ENCODE results near the gene C1orf87.

C1orf87 gene

GRCh38 chr1:60059468-60059867 lies 14.1 kb downstream of the C1orf87 start:
- no peak for DNase-seq (ENCODE audit: extremely low read depth, insufficient read length)
- no peak for TF ChIP-seq CTCF (IDR thresholded peaks at IDR 0.05; ENCODE audit: insufficient read depth, low read length, poor library complexity, severe bottlenecking)
- Histone ChIP-seq H3K27me3 (replicated peaks; ENCODE audit: control insufficient read depth, insufficient read depth, low read length) (no peaks in the 10 kb centered on the region), H3K4me3 (replicated peaks; ENCODE audit: low read depth, low read length) (no peak overlapping the region), H3K36me3 (ENCODE audit: control insufficient read depth, insufficient read depth, low read length) (no peaks in the 10 kb centered on the region)

- TF ChIP-seq CTCF (IDR thresholded peaks at IDR 0.05; ENCODE audit: insufficient read depth, low read length, poor library complexity, severe bottlenecking), result no peak
- H3K36me3 ChIP-seq (ENCODE audit: control insufficient read depth, insufficient read depth, low read length), result no peaks in the 10 kb centered on the region
- H3K27me3 ChIP-seq (replicated peaks; ENCODE audit: control insufficient read depth, insufficient read depth, low read length), result no peaks in the 10 kb centered on the region
- H3K4me3 ChIP-seq (replicated peaks; ENCODE audit: low read depth, low read length), result no peak overlapping the region
- no peak for DNase-seq (ENCODE audit: extremely low read depth, insufficient read length)
Observed at GRCh38 chr1:60055336-60055735, 18.2 kb downstream of the C1orf87 start.

GRCh38 chr1:60054374-60054773 lies 19.2 kb downstream of the C1orf87 start:
- H3K27me3 ChIP-seq (replicated peaks; ENCODE audit: control insufficient read depth, insufficient read depth, low read length), result no peaks in the 10 kb centered on the region
- no peaks in the 10 kb centered on the region for H3K36me3 ChIP-seq (ENCODE audit: control insufficient read depth, insufficient read depth, low read length)
- H3K4me3 ChIP-seq (replicated peaks; ENCODE audit: low read depth, low read length), result no peak overlapping the region
- no peak for DNase-seq (ENCODE audit: extremely low read depth, insufficient read length)
- TF ChIP-seq CTCF (IDR thresholded peaks at IDR 0.05; ENCODE audit: insufficient read depth, low read length, poor library complexity, severe bottlenecking), result no peak

- TF ChIP-seq CTCF (IDR thresholded peaks at IDR 0.05; ENCODE audit: insufficient read depth, low read length, poor library complexity, severe bottlenecking), result no peak
- Histone ChIP-seq H3K36me3 (ENCODE audit: control insufficient read depth, insufficient read depth, low read length) (no peaks in the 10 kb centered on the region), H3K27me3 (replicated peaks; ENCODE audit: control insufficient read depth, insufficient read depth, low read length) (no peaks in the 10 kb centered on the region), H3K4me3 (replicated peaks; ENCODE audit: low read depth, low read length) (no peak overlapping the region)
- no peak for DNase-seq (ENCODE audit: extremely low read depth, insufficient read length)
Observed at GRCh38 chr1:60052601-60053000, 21.0 kb downstream of the C1orf87 start.

GRCh38 chr1:60051191-60051590 lies 22.4 kb downstream of the C1orf87 start:
- H3K36me3 ChIP-seq (ENCODE audit: control insufficient read depth, insufficient read depth, low read length), result no peaks in the 10 kb centered on the region
- H3K4me3 ChIP-seq (replicated peaks; ENCODE audit: low read depth, low read length), result no peak overlapping the region
- no peak for DNase-seq (ENCODE audit: extremely low read depth, insufficient read length)
- TF ChIP-seq CTCF (IDR thresholded peaks at IDR 0.05; ENCODE audit: insufficient read depth, low read length, poor library complexity, severe bottlenecking), result no peak
- no peaks in the 10 kb centered on the region for H3K27me3 ChIP-seq (replicated peaks; ENCODE audit: control insufficient read depth, insufficient read depth, low read length)

GRCh38 chr1:60049188-60049587 lies 24.4 kb downstream of the C1orf87 start:
- DNase-seq (ENCODE audit: extremely low read depth, insufficient read length), result no peak
- Histone ChIP-seq H3K4me3 (replicated peaks; ENCODE audit: low read depth, low read length) (no peak overlapping the region), H3K27me3 (replicated peaks; ENCODE audit: control insufficient read depth, insufficient read depth, low read length) (no peaks in the 10 kb centered on the region), H3K36me3 (ENCODE audit: control insufficient read depth, insufficient read depth, low read length) (no peaks in the 10 kb centered on the region)
- no peak for TF ChIP-seq CTCF (IDR thresholded peaks at IDR 0.05; ENCODE audit: insufficient read depth, low read length, poor library complexity, severe bottlenecking)

Measured in GM06990 (cell line).